Neutrophil (primary cell): Measurements from ENCODE around the gene CDK2AP2.
"Not testable (repeated sequence)": the region's sequence is repeated elsewhere in the genome, so short reads cannot be mapped to it uniquely, and the experiment has no call there.

Experiments used
- H3K27ac ChIP-seq: fragments of 200-600 bp; sonication (generic); 2 replicates; pipeline ENCODE4 v1.5.1; 2016; ENCODE audit warnings: mild to moderate bottlenecking, moderate library complexity
- H3K27me3 ChIP-seq: fragments of 200-600 bp; sonication (generic); 2 replicates; pipeline ENCODE4 v1.6.0; 2016; ENCODE audit warnings: mild to moderate bottlenecking
- H3K36me3 ChIP-seq: fragments of 200-600 bp; sonication (generic); 2 replicates; pipeline ENCODE4 v1.5.1; 2017
- H3K4me1 ChIP-seq, 2 experiments: fragments of 200-600 bp in 1 of 2; sonication (generic) in 1 of 2; 1 replicate in 1 of 2; 2 replicates in 1 of 2; pipeline versions ENCODE4 v1.5.1 to v1.6.1; 2013 to 2016; ENCODE audit warnings: low read depth in 1 of 2, low read length in 1 of 2, mild to moderate bottlenecking in 1 of 2, moderate library complexity in 1 of 2; ENCODE audit not compliant: control insufficient read depth in 1 of 2, insufficient read depth in 1 of 2
- H3K4me3 ChIP-seq, 2 experiments: fragments of 200-600 bp in 1 of 2; sonication (generic) in 1 of 2; 1 replicate in 1 of 2; 2 replicates in 1 of 2; pipeline ENCODE4 v1.5.1; 2013 to 2016; ENCODE audit warnings: low read depth in 1 of 2, low read length in 1 of 2, mild to moderate bottlenecking in 1 of 2, moderate library complexity in 1 of 2
- H3K9me3 ChIP-seq: fragments of 200-600 bp; sonication (generic); 2 replicates; pipeline ENCODE4 v1.5.1; 2016
- TF ChIP-seq, protein P1 (sequence below): fragments of 200-600 bp; sonication (generic); IDR thresholded peaks from 2 replicates; pipeline ENCODE4 v1.5.1; 2016; ENCODE audit warnings: antibody characterized with exemption

Gene CDK2AP2

DNA sequence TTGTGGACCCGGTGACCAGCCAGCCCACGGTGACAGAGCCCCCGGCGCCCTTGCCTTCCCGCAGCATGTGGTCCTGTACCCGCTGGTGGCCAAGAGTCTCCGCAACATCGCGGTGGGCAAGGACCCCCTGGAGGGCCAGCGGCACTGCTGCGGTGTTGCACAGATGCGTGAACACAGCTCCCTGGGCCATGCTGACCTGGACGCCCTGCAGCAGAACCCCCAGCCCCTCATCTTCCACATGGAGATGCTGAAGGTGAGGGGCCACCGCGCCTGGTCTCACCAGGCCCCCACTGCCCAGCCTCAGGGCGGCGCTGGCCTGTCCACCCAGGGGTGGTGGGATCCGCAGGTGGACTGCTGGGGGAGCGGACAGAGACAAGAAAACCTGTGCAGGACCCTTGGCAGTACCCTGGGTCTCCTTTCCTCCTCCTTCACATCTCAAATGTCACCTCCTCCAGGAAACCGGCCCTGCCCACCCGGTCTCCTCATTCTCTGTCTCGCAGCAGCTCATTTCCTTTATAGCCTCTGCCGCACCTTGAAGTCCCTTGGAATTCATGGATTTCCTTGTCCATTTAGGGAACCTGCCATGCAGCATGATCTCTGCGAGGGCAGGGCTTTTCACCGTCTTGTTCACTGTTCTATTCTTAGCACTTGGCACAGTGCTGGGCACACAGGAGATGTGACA is 18.6 kb downstream of the CDK2AP2 start:
- no peak overlapping the region for H3K27ac ChIP-seq
- peaks cover 67% of the 10 kb centered on the region for H3K36me3 ChIP-seq
- H3K4me1 ChIP-seq = peaks cover 23% of the 10 kb centered on the region in 2 experiments
- H3K4me3 ChIP-seq = no peak overlapping the region
- H3K27me3 ChIP-seq = no peaks in the 10 kb centered on the region
- TF ChIP-seq, protein P1, sequence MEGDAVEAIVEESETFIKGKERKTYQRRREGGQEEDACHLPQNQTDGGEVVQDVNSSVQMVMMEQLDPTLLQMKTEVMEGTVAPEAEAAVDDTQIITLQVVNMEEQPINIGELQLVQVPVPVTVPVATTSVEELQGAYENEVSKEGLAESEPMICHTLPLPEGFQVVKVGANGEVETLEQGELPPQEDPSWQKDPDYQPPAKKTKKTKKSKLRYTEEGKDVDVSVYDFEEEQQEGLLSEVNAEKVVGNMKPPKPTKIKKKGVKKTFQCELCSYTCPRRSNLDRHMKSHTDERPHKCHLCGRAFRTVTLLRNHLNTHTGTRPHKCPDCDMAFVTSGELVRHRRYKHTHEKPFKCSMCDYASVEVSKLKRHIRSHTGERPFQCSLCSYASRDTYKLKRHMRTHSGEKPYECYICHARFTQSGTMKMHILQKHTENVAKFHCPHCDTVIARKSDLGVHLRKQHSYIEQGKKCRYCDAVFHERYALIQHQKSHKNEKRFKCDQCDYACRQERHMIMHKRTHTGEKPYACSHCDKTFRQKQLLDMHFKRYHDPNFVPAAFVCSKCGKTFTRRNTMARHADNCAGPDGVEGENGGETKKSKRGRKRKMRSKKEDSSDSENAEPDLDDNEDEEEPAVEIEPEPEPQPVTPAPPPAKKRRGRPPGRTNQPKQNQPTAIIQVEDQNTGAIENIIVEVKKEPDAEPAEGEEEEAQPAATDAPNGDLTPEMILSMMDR = no peak
- no peaks in the 10 kb centered on the region for H3K9me3 ChIP-seq

DNA sequence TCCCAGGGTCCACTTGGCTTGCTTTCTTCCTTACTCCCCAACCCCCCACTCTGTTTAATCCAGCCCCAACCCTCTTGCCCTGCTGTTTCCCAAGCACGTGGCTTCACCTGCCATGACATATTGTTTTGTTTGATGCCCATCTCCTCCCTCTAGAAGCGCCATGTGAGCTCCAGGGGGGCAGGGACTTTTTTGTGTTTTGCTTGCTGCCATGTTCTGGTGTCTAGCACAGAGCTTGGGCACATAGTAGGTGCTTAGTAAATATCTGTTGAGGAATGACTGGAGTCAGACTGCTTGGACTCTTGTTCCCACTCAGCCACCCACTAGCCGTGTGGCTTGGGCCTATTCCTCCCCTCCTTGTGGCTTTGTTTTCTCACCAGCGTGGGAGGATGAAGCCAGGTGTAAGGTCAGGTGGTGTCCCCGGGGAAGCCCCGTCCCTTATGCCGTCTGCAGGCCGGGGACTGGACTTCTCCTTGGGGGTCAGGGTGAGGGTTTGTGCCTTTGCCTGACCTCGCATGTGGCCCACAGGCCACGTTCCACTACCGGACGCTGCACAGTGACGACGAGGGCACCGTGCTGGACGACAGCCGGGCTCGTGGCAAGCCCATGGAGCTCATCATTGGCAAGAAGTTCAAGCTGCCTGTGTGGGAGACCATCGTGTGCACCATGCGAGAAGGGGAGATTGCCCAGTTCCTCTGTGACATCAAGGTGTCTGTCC is 21.3 kb downstream of the CDK2AP2 start:
- Histone ChIP-seq H3K4me3 (no peak overlapping the region), H3K27ac (peak overlapping the region; percentile 54), H3K27me3 (no peaks in the 10 kb centered on the region), H3K4me1 (peaks cover 40 to 44% of the 10 kb centered on the region in 2 experiments), H3K9me3 (no peaks in the 10 kb centered on the region), H3K36me3 (peaks cover 40% of the 10 kb centered on the region)
- TF ChIP-seq, protein P1 = no peak

DNA sequence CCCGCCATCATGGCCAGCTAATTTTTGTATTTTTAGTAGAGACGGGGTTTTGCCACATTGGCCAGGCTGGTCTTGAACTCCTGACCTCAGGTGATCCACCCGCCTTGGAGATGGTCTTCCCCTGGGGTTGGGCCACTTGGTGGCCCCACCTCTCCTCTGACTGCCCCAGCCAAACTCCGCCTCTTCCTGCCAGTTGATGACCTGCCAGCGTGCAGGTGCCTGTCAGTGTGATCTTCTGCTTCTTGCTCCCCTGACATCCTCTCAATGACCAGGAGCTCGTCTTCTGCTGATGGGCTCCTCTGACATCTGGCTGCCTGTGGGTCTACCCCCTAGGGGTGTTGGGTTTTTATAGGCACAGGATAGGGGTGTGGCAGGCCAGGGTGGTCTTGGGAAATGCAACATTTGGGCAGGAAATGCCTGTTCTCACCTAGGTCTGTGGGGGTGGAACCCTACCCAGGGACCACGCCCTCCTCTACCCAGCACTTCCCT is 22.0 kb downstream of the CDK2AP2 start:
- peaks cover 33% of the 10 kb centered on the region for H3K36me3 ChIP-seq
- not testable (repeated sequence) for H3K9me3 ChIP-seq, H3K4me3 ChIP-seq, H3K27me3 ChIP-seq
- peak overlapping the region; percentile 54 for H3K27ac ChIP-seq
- peaks cover 40 to 44% of the 10 kb centered on the region in 2 experiments for H3K4me1 ChIP-seq

DNA sequence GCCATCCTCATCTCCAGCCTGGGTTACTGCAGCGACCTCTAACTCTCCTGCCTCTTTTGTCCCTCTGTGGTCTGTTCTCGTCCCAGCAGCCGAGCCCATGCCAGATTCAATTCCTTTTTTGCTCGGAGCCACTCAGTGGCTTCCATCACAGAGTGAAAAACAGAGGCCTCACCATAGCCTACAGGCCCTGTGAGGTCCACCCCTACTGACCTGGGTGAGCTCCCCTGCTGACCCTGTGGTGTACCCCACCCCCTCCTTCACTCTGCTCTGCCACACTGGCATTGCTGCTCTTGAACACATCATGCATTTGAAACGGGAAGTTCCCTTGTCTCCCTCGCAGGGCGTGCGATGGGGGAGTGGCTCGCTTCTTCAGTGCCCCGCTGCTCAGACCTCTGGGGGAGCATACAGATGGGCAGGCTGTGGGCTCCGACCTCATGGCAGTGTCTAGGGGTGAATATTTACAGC is 23.1 kb downstream of the CDK2AP2 start:
- H3K9me3 ChIP-seq = no peaks in the 10 kb centered on the region
- peak overlapping the region; percentile 18 for H3K4me3 ChIP-seq
- H3K27me3 ChIP-seq = no peaks in the 10 kb centered on the region
- peak overlapping the region; percentile 96 for H3K27ac ChIP-seq
- peaks cover 40 to 44% of the 10 kb centered on the region in 2 experiments for H3K4me1 ChIP-seq
- peaks cover 23% of the 10 kb centered on the region for H3K36me3 ChIP-seq
- TF ChIP-seq, protein P1 = no peak

DNA sequence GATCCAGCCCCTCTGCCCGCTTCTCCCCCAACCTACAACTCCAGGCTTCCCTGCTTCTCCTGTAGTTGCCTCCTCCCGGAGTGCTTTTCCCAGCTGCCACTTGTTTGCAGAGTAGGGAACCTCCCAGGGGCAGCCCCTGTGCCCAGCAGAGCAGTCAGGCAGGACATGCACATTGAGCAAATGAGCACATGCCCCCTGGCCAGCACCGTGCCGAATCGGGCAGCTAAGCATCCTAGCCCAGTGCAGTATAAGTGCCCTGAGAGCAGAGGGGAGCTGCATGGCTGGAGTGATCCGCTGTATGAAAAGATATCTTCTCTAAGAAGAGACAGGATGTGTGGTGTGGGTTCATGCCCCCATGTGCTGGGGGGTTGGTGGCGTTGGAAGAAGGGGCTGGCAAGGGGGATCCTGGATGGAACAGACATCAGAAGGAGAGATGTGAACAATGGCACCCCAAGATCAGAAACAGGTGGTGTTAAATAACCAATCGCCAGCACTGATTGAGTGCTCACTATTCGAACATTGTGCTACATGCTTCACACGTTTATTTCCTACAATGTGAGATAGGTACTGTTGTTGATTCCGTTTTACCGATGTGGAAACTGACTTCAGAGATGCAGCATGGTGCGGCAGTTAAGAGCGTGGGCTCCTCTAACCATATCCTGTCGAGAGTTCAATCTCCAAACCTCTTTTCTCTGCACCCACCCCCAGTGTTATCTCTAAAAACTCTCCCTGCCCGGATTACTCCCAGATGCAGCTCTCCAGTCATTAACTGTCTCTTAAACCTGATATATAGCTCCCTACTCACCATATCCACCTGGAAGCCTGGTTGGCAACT is 23.9 kb downstream of the CDK2AP2 start:
- H3K4me1 ChIP-seq = peaks cover 40 to 44% of the 10 kb centered on the region in 2 experiments
- H3K27me3 ChIP-seq = no peaks in the 10 kb centered on the region
- no peaks in the 10 kb centered on the region for H3K9me3 ChIP-seq
- H3K4me3 ChIP-seq = peak overlapping the region; percentile 85 to 92
- TF ChIP-seq, protein P1 = no peak
- H3K36me3 ChIP-seq = peaks cover 14% of the 10 kb centered on the region
- H3K27ac ChIP-seq = peak overlapping the region; percentile 96
